ENCODE results near the gene ACVR2A. TPM values are rescaled to one million over a fixed set of nuclear protein-coding genes. Genes with fewer than 3 reads are reported as not detected.

Gene ACVR2A
- total RNA-seq, 2 experiments from 2014 or later, result 13.3 to 14.6 TPM

DNA sequence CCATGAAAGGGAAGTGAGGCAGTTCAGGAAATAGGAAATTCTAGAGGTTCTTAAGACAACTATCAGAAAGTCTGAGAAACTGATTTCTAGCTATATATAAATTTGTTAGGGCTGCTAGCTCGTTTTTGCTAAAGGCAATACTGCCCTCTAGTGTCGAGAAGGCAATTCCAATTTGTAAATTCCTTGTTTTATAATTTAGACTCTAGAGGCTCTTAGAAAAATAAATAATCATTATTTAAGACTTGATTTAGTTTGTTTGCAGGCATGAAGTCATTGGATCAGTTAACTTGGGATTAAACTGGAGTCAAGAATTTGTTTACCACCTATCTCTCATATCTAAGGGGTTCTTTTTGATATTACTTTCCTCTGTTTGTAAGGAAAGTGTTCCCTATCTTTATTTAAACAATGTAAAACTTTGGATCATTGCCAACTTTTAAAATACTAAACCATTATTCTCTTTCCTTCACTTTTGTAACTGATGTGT lies 66.2 kb downstream of the ACVR2A start:
- H3K27me3 Mint-ChIP-seq, result no peaks in the 10 kb centered on the region
- POLR2A ChIA-PET, result interaction anchor here (0.7 to 1.0 kb wide), 2 partner anchors 828 to 866 kb away, joined by 3 to 5 read pairs; no protein-coding TSS in a partner anchor

DNA sequence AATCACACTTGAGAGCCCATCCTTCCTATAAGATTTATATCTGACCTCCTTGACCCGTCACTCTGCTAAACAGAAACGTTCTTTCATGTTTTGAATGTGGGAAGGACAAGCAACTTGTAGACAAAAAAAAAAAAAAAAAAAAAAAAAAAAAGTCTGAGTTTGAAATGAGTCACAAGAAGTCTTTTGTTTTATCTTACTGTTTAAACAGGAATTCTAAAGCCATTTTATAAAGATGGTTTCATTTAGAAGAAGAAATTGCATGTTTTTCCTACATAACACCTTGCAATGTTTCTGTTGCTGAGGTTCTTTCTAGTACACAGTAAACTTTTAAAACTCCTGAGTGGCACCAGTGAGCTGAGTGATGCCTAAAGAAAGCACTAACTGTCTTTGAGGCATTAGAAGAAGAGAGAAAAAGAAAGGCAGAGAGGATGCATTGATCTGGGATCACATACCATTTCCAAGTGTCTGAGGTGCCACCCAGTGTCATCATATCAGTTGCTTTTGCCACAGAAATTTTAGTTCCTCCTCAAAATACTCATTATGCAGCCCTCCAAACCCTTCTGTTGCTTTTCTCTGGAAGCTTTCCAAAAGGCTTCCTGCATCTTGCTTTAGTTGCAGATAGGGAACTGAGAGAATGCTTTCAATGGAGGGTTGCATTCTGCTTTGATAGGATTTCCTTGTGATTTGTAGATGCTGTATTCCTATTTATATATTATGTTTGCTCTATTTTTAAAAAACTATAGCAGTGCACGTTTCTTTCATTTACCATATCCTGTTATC lies 69.1 kb downstream of the ACVR2A start:
- H3K9me3 Mint-ChIP-seq, result no peaks in the 10 kb centered on the region
- CTCF ChIA-PET, result interaction anchor here (1.0 to 1.4 kb wide), 2 partner anchors 831 to 869 kb away, joined by 3 to 4 read pairs; no protein-coding TSS in a partner anchor
- H3K36me3 ChIP-seq (ENCODE audit: insufficient read depth, low read length), result peaks cover 17% of the 10 kb centered on the region
- H3K4me3 Mint-ChIP-seq, result no peak overlapping the region
- ATAC-seq (ENCODE audit: poor library complexity) (no peak), DNase-seq (no peak)
- TF ChIP-seq, protein P1, sequence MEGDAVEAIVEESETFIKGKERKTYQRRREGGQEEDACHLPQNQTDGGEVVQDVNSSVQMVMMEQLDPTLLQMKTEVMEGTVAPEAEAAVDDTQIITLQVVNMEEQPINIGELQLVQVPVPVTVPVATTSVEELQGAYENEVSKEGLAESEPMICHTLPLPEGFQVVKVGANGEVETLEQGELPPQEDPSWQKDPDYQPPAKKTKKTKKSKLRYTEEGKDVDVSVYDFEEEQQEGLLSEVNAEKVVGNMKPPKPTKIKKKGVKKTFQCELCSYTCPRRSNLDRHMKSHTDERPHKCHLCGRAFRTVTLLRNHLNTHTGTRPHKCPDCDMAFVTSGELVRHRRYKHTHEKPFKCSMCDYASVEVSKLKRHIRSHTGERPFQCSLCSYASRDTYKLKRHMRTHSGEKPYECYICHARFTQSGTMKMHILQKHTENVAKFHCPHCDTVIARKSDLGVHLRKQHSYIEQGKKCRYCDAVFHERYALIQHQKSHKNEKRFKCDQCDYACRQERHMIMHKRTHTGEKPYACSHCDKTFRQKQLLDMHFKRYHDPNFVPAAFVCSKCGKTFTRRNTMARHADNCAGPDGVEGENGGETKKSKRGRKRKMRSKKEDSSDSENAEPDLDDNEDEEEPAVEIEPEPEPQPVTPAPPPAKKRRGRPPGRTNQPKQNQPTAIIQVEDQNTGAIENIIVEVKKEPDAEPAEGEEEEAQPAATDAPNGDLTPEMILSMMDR (IDR thresholded peaks at IDR 0.05), result no peak
- H3K4me3 ChIP-seq (ENCODE audit: low read length), result no peak overlapping the region
- H3K4me1 Mint-ChIP-seq (ENCODE audit: low read depth), result peaks cover 11% of the 10 kb centered on the region
- peaks cover 30% of the 10 kb centered on the region for H3K36me3 Mint-ChIP-seq (ENCODE audit: low read depth)
- H3K9me3 ChIP-seq (ENCODE audit: control insufficient read depth in 1 of 2, insufficient read depth in 1 of 2, low read length in 2 of 2), result no peaks in the 10 kb centered on the region
- no peak overlapping the region for H3K27ac Mint-ChIP-seq
- H3K27me3 Mint-ChIP-seq, result no peaks in the 10 kb centered on the region
- intact Hi-C loops (cut with DNase I, micrococcal nuclease), result no loop called here
- no peaks in the 10 kb centered on the region for H3K4me1 ChIP-seq (ENCODE audit: insufficient read depth, low read length)
- H3K27me3 ChIP-seq (ENCODE audit: control insufficient read depth in 1 of 2, insufficient read depth in 2 of 2, low read length in 2 of 2), result no peaks in the 10 kb centered on the region
- POLR2A ChIA-PET, result no interaction called here
- H3K27ac ChIP-seq (ENCODE audit: low read depth in 1 of 2, low read length in 2 of 2), result no peak overlapping the region

More for the DNA sequence above, 66.2 kb downstream of the ACVR2A start:
- Mint-ChIP-seq H3K4me1 (ENCODE audit: low read depth) (peaks cover 11% of the 10 kb centered on the region), H3K36me3 (ENCODE audit: low read depth) (peaks cover 21% of the 10 kb centered on the region), H3K9me3 (no peaks in the 10 kb centered on the region), H3K27ac (no peak overlapping the region), H3K4me3 (no peak overlapping the region)
- Histone ChIP-seq H3K36me3 (ENCODE audit: insufficient read depth, low read length) (peaks cover 5% of the 10 kb centered on the region), H3K9me3 (ENCODE audit: control insufficient read depth in 1 of 2, insufficient read depth in 1 of 2, low read length in 2 of 2) (no peaks in the 10 kb centered on the region), H3K4me3 (ENCODE audit: low read length) (no peak overlapping the region), H3K4me1 (ENCODE audit: insufficient read depth, low read length) (no peaks in the 10 kb centered on the region), H3K27me3 (ENCODE audit: control insufficient read depth in 1 of 2, insufficient read depth in 2 of 2, low read length in 2 of 2) (no peaks in the 10 kb centered on the region), H3K27ac (ENCODE audit: low read depth in 1 of 2, low read length in 2 of 2) (no peak overlapping the region)
- CTCF ChIA-PET, result interaction anchor here (0.9 to 2.0 kb wide), 6 partner anchors 14 to 866 kb away, joined by 3 to 10 read pairs (median 4); partner anchors contain the start of gene ACVR2A
- ATAC-seq (ENCODE audit: poor library complexity) (no peak), DNase-seq (peak in 10 of 14 experiments; percentile 2 to 76 (median 18))
- TF ChIP-seq, protein P1 (IDR thresholded peaks at IDR 0.05), result peak; percentile 95
- intact Hi-C loops (cut with DNase I, micrococcal nuclease), result loop anchor here (1.0 to 2.0 kb wide), 5 partner anchors 623 to 1176 kb away; no protein-coding TSS in a partner anchor

DNA sequence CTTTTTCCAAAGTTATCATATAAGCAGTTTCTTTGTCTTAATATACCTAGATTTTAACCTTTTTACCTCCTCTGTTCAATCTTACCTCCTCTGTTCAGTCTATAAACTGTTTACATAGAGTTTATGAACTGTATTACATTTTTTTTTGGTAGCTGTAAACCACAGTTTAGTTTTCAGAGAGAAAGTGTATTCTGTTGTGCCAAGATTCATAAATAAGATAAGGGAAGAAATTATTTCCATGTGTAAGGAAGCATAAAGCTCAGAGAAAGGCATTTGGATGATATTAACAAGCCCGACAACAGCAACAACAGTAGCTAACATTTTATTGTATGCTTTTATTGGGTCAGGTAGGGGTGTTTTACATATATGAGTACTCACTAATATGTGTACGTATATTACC lies 71.2 kb downstream of the ACVR2A start:
- ATAC-seq (ENCODE audit: poor library complexity) (no peak), DNase-seq (no peak)
- CTCF ChIA-PET, result no interaction called here
- TF ChIP-seq, protein P1 (IDR thresholded peaks at IDR 0.05), result no peak
- intact Hi-C loops (cut with DNase I, micrococcal nuclease), result no loop called here
- POLR2A ChIA-PET, result interaction anchor here (2.0 kb wide), 1 partner anchor 72 kb away, joined by 6 read pairs; no protein-coding TSS in a partner anchor
- Mint-ChIP-seq H3K36me3 (ENCODE audit: low read depth) (peaks cover 50% of the 10 kb centered on the region), H3K27me3 (no peaks in the 10 kb centered on the region), H3K4me1 (ENCODE audit: low read depth) (peaks cover under 1% of the 10 kb centered on the region), H3K9me3 (no peaks in the 10 kb centered on the region), H3K4me3 (no peak overlapping the region), H3K27ac (no peak overlapping the region)
- Histone ChIP-seq H3K27ac (ENCODE audit: low read depth in 1 of 2, low read length in 2 of 2) (no peak overlapping the region), H3K36me3 (ENCODE audit: insufficient read depth, low read length) (peaks cover 23% of the 10 kb centered on the region), H3K4me3 (ENCODE audit: low read length) (no peak overlapping the region), H3K27me3 (ENCODE audit: control insufficient read depth in 1 of 2, insufficient read depth in 2 of 2, low read length in 2 of 2) (no peaks in the 10 kb centered on the region), H3K4me1 (ENCODE audit: insufficient read depth, low read length) (no peaks in the 10 kb centered on the region), H3K9me3 (ENCODE audit: control insufficient read depth in 1 of 2, insufficient read depth in 1 of 2, low read length in 2 of 2) (no peaks in the 10 kb centered on the region)

Data from CD4-positive, alpha-beta T cell (primary cell).